Measurements from ENCODE around the gene TBC1D19. TPM values are rescaled to one million over a fixed set of nuclear protein-coding genes. Genes with fewer than 3 reads are reported as not detected.
"Not testable (repeated sequence)": the region's sequence is repeated elsewhere in the genome, so short reads cannot be mapped to it uniquely, and the experiment has no call there.

TBC1D19 gene
- total and polyA plus RNA-seq, 2 of the 4 experiments (the other 2 are of a cell fraction) = 9.9 to 17.6 TPM

GRCh38 chr4:26548379-26548778 is 35.5 kb upstream of the TBC1D19 start:
- H3K79me1 ChIP-seq (ENCODE audit: low read depth in 1 of 2, low read length in 2 of 2); H2AK9ac ChIP-seq (replicated peaks; ENCODE audit: low read depth, low read length, poor library complexity); H2AFZ ChIP-seq (replicated peaks; ENCODE audit: low read length, poor library complexity); in situ Hi-C loops (cut with MboI; ENCODE audit: low sequenced_read_pairs); H2AK5ac ChIP-seq (ENCODE audit: low read depth, low read length); H3K9me3 ChIP-seq (ENCODE audit: control insufficient read depth, insufficient read depth, low read length); H3K23ac ChIP-seq (ENCODE audit: low read depth, low read length); H4K8ac ChIP-seq (ENCODE audit: low read depth in 2 of 2, low read length in 2 of 2); H2BK5ac ChIP-seq (ENCODE audit: low read depth, low read length, poor library complexity, severe bottlenecking); H3K4me1 ChIP-seq (ENCODE audit: control insufficient read depth, insufficient read depth, low read length); H2BK120ac ChIP-seq (ENCODE audit: low read depth, low read length); H3K4ac ChIP-seq (ENCODE audit: low read depth, low read length); H2BK15ac ChIP-seq (ENCODE audit: low read depth, low read length); H3K9me1 ChIP-seq (ENCODE audit: insufficient read depth, low read length); H3K14ac ChIP-seq (replicated peaks; ENCODE audit: low read depth, low read length); H4K5ac ChIP-seq (ENCODE audit: low read depth, low read length); H3K27me3 ChIP-seq (ENCODE audit: control insufficient read depth, insufficient read depth, low read length); H3K4me2 ChIP-seq (ENCODE audit: low read depth, low read length); H3K4me3 ChIP-seq (ENCODE audit: insufficient read depth, low read depth, low read length); H4K20me1 ChIP-seq (ENCODE audit: insufficient read depth, low read length); BruUV-seq (replicated peaks); H4K91ac ChIP-seq (ENCODE audit: insufficient read depth, low read depth, low read length); intact Hi-C loops (cut with micrococcal nuclease); CTCF ChIA-PET; H3K27ac ChIP-seq (ENCODE audit: insufficient read depth, low read length); ATAC-seq (ENCODE audit: low read depth); H3K36me3 ChIP-seq (ENCODE audit: control insufficient read depth, insufficient read depth, low read length); POLR2A ChIA-PET (ENCODE audit: unreplicated experiment); dilution Hi-C loops (cut with HindIII; ENCODE audit: low sequenced_read_pairs, unreplicated experiment); H3K9ac ChIP-seq (ENCODE audit: low read depth, low read length); DNase-seq; H3K56ac ChIP-seq (ENCODE audit: extremely low read depth, insufficient read depth, low read length); H2BK20ac ChIP-seq (ENCODE audit: low read depth, low read length); H3K18ac ChIP-seq (ENCODE audit: low read depth, low read length): not testable (repeated sequence)
- WGBS, 2 experiments (ENCODE audit: extremely low coverage in 2 of 2, insufficient read length in 1 of 2) = no CpG with 5 or more reads among the region's 1 CpG

All from IMR-90 (cell line).